ENCODE results near the gene STX2.

DNA sequence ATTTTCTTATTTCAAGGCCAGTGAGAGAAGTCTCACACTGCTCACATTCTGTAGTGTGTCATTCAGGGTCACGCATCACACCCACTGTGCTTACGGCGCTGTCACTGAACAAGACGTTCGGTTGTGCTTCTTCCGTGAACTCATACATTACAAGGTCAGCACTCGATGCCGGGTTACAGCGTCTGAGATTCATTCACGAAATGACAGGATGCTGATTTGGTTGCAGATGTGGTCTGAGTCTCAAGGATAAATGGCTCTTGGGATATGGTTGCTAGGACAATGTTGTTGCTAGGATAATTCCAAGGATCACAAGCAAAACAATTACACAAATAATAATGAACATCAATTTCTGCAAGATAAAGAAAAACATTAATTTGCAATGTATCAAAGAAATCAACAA lies 47.4 kb downstream of the STX2 start:
- TF ChIP-seq, protein P1, sequence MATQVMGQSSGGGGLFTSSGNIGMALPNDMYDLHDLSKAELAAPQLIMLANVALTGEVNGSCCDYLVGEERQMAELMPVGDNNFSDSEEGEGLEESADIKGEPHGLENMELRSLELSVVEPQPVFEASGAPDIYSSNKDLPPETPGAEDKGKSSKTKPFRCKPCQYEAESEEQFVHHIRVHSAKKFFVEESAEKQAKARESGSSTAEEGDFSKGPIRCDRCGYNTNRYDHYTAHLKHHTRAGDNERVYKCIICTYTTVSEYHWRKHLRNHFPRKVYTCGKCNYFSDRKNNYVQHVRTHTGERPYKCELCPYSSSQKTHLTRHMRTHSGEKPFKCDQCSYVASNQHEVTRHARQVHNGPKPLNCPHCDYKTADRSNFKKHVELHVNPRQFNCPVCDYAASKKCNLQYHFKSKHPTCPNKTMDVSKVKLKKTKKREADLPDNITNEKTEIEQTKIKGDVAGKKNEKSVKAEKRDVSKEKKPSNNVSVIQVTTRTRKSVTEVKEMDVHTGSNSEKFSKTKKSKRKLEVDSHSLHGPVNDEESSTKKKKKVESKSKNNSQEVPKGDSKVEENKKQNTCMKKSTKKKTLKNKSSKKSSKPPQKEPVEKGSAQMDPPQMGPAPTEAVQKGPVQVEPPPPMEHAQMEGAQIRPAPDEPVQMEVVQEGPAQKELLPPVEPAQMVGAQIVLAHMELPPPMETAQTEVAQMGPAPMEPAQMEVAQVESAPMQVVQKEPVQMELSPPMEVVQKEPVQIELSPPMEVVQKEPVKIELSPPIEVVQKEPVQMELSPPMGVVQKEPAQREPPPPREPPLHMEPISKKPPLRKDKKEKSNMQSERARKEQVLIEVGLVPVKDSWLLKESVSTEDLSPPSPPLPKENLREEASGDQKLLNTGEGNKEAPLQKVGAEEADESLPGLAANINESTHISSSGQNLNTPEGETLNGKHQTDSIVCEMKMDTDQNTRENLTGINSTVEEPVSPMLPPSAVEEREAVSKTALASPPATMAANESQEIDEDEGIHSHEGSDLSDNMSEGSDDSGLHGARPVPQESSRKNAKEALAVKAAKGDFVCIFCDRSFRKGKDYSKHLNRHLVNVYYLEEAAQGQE (IDR thresholded peaks at IDR 0.05; ENCODE audit: borderline replicate concordance): no peak
- TF ChIP-seq, protein P2, sequence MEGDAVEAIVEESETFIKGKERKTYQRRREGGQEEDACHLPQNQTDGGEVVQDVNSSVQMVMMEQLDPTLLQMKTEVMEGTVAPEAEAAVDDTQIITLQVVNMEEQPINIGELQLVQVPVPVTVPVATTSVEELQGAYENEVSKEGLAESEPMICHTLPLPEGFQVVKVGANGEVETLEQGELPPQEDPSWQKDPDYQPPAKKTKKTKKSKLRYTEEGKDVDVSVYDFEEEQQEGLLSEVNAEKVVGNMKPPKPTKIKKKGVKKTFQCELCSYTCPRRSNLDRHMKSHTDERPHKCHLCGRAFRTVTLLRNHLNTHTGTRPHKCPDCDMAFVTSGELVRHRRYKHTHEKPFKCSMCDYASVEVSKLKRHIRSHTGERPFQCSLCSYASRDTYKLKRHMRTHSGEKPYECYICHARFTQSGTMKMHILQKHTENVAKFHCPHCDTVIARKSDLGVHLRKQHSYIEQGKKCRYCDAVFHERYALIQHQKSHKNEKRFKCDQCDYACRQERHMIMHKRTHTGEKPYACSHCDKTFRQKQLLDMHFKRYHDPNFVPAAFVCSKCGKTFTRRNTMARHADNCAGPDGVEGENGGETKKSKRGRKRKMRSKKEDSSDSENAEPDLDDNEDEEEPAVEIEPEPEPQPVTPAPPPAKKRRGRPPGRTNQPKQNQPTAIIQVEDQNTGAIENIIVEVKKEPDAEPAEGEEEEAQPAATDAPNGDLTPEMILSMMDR (IDR thresholded peaks at IDR 0.05; ENCODE audit: poor library complexity, severe bottlenecking): no peak
- TF ChIP-seq POLR2AphosphoS5 (IDR thresholded peaks at IDR 0.05): peak; percentile 50
